ENCODE data around the gene RET. TPM values are rescaled to one million over a fixed set of nuclear protein-coding genes. Genes with fewer than 3 reads are reported as not detected.

Gene RET
- total RNA-seq, 1 experiment from 2014 or later = not detected

DNA sequence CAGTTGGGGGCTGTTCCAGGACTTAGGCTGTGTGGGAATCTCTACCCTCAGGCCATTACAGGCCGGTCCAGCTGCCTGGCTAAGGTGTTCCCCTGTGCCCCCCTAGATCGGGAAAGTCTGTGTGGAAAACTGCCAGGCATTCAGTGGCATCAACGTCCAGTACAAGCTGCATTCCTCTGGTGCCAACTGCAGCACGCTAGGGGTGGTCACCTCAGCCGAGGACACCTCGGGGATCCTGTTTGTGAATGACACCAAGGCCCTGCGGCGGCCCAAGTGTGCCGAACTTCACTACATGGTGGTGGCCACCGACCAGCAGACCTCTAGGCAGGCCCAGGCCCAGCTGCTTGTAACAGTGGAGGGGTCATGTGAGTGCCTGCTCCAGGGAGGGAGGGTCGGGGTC, 34.2 kb downstream of the RET start:
- in situ Hi-C loops (cut with HindIII; ENCODE audit: low pct_unique_long_range_greater_than_20kb, low sequenced_read_pairs) = no loop called here
- DNase-seq (ENCODE audit: low read depth, low spot score) = no peak

DNA sequence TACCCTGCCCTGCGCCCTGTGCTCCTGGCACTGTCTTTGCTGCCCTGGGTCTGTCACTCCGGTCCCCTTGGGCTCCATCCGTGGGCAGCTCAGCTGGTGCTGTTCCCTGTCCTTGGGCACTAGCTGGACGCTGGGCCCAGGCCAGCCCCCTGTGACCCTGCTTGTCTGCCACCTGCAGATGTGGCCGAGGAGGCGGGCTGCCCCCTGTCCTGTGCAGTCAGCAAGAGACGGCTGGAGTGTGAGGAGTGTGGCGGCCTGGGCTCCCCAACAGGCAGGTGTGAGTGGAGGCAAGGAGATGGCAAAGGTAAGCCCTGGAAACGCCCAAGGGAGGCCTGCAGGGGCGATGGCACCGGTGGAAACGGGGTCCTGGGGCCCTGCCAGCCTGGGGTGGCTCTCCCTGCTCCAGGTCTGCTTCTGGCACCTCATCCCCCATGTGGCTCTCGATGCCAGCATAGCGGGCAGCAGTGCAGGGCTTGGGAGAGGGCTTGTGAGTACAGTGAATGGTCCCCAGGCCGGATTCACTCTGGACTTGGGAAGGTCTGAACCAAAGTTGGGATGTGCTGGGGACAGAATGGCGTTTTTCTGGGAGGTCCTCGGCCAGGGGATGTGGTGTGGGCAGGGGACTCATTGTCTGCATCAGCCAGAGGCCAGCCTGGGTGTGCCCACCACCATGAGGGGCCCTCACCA, 35.2 kb downstream of the RET start:
- in situ Hi-C loops (cut with HindIII; ENCODE audit: low pct_unique_long_range_greater_than_20kb, low sequenced_read_pairs) = no loop called here
- DNase-seq (ENCODE audit: low read depth, low spot score) = no peak

DNA sequence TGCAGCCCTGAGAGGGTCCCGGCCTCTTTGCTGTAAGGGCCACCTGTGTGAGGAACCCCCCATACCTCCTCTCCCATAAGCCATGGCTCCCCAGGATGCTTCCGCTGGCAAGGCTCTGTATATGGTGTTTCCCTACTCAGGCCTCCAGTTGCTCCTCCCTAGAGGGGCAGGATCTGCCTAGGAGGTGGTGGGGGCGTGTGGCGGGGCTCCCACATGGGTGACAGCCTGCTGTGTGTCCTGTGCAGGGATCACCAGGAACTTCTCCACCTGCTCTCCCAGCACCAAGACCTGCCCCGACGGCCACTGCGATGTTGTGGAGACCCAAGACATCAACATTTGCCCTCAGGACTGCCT, 35.7 kb downstream of the RET start:
- in situ Hi-C loops (cut with HindIII; ENCODE audit: low pct_unique_long_range_greater_than_20kb, low sequenced_read_pairs) = no loop called here
- DNase-seq (ENCODE audit: low read depth, low spot score) = no peak

DNA sequence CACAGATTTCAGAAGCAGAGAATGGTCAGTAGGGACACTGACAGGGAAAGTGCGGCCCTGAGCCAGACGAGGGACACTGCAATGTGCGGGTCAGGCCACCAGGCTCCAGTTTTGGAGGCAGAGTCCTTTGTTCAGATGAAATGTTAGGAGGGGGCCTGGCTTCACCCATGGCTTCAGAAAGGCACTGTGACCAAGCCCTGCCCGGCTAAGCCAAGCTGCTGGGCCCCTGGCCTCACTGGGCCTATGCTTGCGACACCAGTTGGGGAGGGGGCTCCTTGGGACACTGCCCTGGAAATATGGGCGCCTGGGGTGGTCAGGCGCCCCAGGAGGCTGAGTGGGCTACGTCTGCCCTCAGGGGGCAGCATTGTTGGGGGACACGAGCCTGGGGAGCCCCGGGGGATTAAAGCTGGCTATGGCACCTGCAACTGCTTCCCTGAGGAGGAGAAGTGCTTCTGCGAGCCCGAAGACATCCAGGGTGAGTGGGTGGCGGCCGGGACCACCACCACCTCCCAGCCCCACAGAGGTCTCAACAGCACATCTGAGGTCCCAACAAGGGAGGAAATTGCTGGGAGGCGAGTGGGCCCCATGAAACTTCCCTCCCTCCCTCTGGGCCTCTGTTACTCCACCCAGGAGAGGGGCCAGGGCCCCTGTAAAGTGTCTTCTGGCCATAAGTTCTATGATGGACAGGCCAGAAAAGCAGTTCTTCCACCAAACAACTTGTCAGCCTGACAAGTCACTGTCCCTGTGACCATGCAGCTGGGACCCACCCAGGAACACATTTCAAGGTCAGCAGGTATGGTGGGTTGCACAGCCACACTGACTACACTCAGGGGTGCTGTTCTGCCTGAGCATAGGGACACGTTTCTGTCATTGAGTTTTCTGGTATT, 36.6 kb downstream of the RET start:
- DNase-seq (ENCODE audit: low read depth, low spot score) = no peak
- in situ Hi-C loops (cut with HindIII; ENCODE audit: low pct_unique_long_range_greater_than_20kb, low sequenced_read_pairs) = no loop called here

DNA sequence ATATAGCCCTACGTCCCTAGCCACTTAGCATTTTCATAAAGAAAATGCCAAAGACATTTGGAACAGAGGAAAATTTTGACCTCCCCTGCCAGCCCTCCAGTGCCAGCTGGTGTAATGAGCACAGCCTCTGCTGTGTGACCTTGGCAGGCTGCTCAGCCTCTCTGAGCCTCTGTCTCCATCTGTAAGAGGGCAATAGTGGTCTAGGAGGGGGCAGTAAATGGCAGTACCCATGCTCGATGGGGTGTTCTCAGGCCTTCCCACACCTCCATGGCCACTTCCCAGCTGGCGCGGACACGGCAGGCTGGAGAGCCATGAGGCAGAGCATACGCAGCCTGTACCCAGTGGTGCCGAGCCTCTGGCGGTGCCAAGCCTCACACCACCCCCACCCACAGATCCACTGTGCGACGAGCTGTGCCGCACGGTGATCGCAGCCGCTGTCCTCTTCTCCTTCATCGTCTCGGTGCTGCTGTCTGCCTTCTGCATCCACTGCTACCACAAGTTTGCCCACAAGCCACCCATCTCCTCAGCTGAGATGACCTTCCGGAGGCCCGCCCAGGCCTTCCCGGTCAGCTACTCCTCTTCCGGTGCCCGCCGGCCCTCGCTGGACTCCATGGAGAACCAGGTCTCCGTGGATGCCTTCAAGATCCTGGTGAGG, 37.3 kb downstream of the RET start:
- in situ Hi-C loops (cut with HindIII; ENCODE audit: low pct_unique_long_range_greater_than_20kb, low sequenced_read_pairs) = no loop called here
- no peak for DNase-seq (ENCODE audit: low read depth, low spot score)

DNA sequence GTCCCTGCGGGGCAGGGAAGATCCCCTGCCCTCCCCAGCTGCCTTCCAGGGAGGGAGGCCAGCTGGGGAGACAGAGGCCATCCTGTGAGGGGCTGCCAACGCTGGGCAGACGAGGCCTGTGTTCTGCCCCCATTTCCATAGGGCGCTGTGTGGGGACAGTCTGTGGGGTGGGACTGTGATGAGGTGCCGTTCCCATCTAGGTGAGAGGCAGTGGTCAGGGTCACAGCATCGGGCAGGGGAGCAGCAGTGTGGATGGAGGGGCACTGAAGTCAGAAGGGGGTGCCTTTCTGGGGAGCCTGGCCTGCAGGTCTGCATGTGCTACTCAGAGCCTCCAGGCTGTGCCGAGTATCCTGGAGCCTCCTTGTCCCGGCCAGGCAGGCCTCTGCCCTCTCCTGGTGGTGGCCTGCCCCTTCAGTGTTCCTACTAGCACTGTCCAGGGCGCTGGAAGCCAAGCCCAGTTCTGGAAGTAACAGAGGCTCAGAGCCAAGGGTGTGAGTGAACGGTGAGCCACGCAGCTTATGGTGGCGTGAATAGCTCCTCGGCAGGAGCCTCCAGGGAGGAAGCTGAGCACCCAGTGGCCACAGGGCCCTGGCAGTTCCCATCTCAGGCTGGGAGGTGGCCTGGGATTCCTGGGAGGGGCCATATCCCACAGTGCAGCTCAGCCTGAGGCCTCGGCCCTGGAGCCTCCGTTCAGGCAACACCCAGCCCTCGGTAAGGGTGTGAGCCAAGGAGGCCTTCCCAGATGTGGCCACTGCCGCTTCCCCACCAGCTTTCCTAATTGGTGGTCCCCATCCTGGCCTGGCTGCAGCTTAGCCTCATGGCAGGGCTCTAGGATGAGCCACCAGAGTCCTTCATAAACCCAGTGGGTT, 38.1 kb downstream of the RET start:
- DNase-seq (ENCODE audit: low read depth, low spot score) = no peak
- in situ Hi-C loops (cut with HindIII; ENCODE audit: low pct_unique_long_range_greater_than_20kb, low sequenced_read_pairs) = no loop called here

DNA sequence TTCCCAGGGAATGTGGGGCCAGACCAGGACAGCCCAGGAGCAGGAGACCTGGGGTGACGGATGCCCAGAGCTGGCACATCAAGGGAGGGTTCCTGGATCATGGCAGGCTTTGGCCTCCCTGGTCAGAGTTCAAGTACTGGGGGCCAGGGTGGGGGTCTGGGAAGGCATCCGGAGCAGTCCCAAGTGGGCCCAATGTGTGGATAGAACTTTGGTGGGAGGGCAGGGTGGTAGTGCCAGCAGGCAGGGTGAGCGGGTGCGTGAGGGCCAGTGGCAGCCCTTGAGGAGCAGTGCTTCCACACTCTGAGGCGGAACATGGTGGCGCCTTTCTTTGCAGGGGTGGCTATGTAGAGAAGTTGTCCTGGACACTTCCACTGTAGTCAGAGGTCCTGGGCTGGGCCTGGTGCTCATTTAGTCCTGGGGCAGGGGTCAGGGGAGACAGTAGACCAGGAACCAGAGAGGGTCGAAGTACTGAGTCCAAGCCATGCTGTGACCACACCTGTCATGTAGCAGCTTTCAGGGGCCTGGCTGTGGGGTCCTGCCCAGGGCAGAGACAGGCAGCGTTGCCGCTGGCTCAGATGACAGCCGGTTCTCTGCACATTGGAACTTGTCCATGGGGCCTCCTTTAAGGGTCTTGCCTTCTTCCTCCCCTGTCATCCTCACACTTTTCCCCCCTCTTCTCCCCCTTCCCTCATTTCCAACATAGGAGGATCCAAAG, 39.2 kb downstream of the RET start:
- DNase-seq (ENCODE audit: low read depth, low spot score) = no peak
- in situ Hi-C loops (cut with HindIII; ENCODE audit: low pct_unique_long_range_greater_than_20kb, low sequenced_read_pairs) = no loop called here

DNA sequence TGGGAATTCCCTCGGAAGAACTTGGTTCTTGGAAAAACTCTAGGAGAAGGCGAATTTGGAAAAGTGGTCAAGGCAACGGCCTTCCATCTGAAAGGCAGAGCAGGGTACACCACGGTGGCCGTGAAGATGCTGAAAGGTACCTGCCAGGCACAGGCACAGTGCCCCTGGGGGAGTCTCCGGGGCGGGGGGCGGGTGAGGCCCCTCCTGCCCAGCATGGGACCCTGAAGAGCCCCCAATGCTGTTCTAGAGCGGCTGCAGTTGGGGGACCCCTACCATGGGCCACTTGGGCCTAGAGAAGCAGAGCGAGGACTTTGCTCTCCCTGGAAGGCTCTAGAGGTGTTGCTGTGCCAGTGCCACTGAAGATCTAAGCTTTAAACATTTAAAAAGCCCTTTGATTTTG, 39.7 kb downstream of the RET start:
- in situ Hi-C loops (cut with HindIII; ENCODE audit: low pct_unique_long_range_greater_than_20kb, low sequenced_read_pairs) = no loop called here
- DNase-seq (ENCODE audit: low read depth, low spot score) = no peak

DNA sequence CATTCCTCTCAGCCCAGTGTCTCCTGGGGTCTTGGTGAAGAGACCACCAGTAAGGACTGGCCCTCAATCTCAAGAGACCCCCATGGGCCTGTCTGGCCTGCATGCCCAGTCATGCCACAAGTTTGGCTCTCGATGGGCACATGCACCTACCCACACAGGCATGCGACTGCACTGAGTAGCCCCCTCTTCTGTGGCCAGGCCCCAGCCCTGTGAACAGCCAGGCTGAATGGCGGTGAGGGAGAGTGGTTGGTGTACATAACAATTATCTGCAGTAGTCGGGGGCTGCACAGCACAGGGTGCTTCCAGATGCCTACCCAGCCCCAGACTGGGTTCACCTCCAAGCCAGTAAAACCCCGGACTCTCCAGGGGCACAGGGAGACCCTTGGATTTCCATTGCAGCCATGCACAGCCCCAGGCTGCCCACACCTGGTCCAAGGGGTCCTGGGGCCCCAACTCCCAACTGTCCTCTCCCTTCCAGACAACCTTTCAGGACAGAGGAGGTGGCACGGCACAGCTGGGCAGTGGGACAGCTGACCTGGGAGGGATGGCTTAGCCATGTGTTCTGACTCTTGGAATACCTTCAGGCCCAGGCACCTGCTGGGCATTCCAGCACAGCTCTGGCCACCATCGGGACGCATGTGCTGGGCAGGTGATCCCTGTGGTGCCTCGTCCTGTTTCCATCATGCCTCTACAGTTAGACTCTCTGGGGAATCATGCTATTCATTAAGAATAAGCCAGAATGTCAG, 40.3 kb downstream of the RET start:
- in situ Hi-C loops (cut with HindIII; ENCODE audit: low pct_unique_long_range_greater_than_20kb, low sequenced_read_pairs) = no loop called here
- no peak for DNase-seq (ENCODE audit: low read depth, low spot score)

DNA sequence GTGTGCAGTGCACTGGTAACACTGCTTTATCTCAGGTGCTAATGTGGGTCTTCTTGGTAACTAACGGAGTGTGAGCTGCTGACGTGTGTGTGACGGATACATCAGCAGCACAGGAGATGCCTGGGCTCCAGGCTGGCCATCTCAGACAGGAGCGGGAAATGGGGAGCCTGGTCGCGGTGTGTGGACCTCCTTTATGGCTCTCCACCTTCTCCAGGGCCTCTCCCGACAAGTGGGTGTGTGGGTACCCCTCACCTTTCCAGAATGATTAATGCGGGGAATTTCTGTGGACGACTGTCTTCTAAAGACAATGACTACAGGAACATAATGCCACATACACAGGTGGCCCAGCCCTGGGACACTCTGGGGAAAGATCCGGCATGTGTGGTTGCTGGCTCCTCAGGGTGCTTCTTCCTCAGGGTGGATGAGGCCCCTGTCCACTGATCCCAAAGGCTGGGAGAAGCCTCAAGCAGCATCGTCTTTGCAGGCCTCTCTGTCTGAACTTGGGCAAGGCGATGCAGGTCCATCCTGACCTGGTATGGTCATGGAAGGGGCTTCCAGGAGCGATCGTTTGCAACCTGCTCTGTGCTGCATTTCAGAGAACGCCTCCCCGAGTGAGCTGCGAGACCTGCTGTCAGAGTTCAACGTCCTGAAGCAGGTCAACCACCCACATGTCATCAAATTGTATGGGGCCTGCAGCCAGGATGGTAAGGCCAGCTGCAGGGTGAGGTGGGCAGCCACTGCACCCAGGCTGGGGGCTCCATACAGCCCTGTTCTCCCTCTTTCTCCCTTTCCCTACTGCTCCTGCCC, 41.1 kb downstream of the RET start:
- no peak for DNase-seq (ENCODE audit: low read depth, low spot score)
- in situ Hi-C loops (cut with HindIII; ENCODE audit: low pct_unique_long_range_greater_than_20kb, low sequenced_read_pairs) = no loop called here

DNA sequence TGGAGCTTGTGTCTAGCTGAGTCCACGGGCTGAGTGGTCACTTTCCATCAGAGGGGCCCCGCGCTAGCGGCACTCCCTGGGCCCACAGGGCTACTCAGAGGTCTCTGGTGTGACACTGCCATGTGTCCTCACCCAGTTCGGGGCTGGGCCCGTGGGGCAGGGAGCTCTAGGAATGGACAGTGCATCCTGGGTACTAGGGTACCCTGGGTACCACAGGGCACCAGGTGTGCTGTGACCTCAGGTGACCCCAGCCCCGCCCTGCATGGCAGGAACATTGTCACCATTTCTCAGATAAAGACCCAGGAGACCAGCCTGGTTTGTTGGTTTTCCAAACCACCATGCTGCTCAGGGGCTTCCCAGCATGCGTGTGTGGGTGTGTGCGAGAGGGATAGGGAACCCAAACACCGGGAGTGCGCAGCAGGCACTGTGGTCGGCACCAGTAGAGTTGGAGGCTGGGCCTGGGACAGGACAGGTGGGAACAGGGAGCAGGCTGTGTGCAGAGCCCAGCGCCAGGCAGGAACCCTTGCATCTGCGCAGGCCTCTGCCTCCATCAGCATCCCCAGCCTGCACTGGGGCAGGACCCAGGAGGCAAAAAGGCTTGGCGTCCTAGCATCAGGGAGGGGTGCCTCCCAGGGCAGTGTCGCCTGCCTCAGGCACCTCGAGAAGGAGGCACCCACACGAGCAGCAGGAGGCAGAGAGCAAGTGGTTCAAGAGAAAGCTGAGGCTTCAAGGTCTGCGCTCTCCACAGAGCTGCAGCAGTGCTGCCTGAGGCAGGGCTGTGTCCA, 42.0 kb downstream of the RET start:
- in situ Hi-C loops (cut with HindIII; ENCODE audit: low pct_unique_long_range_greater_than_20kb, low sequenced_read_pairs) = no loop called here
- no peak for DNase-seq (ENCODE audit: low read depth, low spot score)

DNA sequence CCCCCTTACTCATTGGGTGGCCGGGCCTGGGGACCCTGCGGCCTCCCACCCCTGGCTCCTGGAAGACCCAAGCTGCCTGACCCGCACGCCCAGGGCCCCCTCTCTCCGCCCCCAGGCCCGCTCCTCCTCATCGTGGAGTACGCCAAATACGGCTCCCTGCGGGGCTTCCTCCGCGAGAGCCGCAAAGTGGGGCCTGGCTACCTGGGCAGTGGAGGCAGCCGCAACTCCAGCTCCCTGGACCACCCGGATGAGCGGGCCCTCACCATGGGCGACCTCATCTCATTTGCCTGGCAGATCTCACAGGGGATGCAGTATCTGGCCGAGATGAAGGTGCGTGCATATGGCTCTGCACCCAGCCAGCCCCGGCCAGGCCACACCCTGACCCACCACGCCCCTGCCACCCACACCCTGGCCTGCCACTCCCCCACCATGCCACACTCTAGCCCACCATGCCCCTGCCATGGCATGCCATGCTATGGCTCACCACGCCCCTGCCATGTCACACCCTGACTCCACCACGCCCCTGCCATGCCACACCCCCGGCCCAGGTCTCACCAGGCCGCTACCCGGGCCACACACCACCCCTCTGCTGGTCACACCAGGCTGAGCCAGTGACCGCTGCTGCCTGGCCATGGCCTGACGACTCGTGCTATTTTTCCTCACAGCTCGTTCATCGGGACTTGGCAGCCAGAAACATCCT, 42.7 kb downstream of the RET start:
- in situ Hi-C loops (cut with HindIII; ENCODE audit: low pct_unique_long_range_greater_than_20kb, low sequenced_read_pairs) = no loop called here

DNA sequence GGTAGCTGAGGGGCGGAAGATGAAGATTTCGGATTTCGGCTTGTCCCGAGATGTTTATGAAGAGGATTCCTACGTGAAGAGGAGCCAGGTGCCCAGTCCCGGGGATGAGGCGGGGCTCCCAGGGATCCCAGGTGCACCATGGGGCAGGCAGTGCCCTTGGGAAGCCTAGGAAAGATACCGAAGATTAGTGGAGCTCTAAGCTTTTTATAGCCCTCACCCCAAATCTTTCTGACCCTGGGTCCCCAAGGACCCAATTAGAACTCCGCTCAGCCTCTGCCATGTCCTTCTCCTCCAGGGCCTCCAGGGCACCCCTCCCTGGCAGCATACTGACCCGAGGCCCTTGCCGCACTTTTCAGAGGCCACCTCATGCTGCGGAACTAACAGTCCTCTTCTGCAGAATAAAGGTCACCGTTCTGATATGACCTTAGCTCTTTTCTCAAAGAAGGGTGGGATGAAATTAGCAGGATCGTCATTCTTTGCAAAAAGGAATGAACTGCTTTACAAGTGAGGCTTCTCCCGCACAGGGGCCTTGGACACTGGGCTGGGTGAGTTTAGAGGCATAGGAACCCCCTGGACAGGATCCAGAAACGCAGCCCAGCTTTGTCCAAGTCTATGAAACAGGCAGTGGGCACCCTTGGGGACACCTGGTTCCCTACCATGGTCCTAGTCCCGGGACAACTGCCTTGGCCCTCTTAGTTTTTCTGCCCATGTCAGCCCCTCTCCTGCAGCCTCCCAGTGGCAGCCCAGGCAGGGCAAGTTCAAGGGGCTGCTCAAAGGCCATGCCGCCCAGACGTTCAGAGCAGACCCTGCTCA, 43.5 kb downstream of the RET start:
- no peak for DNase-seq (ENCODE audit: low read depth, low spot score)
- in situ Hi-C loops (cut with HindIII; ENCODE audit: low pct_unique_long_range_greater_than_20kb, low sequenced_read_pairs) = no loop called here

More for the DNA sequence above, 42.7 kb downstream of the RET start:
- no peak for DNase-seq (ENCODE audit: low read depth, low spot score)

DNA sequence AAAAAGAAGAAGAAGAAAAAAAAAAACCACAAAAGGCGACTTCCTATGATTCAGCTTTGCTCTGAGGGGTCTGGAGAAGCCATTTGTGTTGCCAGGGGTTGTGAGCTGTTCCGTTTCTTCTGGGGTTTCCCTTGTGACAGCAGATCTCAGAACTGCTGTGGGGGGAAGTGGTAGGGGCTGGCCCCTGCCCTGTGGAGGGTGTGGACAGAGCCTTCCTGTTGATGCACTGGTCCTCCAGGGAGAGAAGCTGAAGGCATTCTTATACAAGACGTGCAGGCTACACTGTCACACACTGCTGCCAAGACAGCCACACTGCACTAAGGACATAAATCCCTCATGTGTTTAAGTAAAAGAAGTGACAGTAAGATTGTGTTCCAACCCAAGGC, 44.1 kb downstream of the RET start:
- in situ Hi-C loops (cut with HindIII; ENCODE audit: low pct_unique_long_range_greater_than_20kb, low sequenced_read_pairs) = no loop called here
- no peak for DNase-seq (ENCODE audit: low read depth, low spot score)

Measured in SK-MEL-5 (cell line).